Activated naive CD4-positive, alpha-beta T cell treated with anti-CD3 and anti-CD28 coated beads, Interleukin-2, amount 10 ng/mL, durations not matched to agents 7 days and 5 days (primary cell): ENCODE data around the gene FAM111B.
"Not testable (repeated sequence)": the region's sequence is repeated elsewhere in the genome, so short reads cannot be mapped to it uniquely, and the experiment has no call there.

Source experiments
- CTCF ChIA-PET: fragments of 350-600 bp; sonication (Branson Sonifier 250); formaldehyde crosslinking; loops from one replicate; lab custom pipeline; 2021; ENCODE audit warnings: antibody characterized with exemption; lab: Charles Lee
- DNase-seq: peaks from one replicate; pipeline ENCODE4 v3.0.0-alpha.2; 2020
- H3K27ac Mint-ChIP-seq: one replicate; pipeline ENCODE4 v1.8.0; 2021; ENCODE audit warnings: mild to moderate bottlenecking, moderate library complexity, mixed read lengths
- H3K27me3 Mint-ChIP-seq: one replicate; pipeline ENCODE4 v1.8.0; 2021; ENCODE audit warnings: mild to moderate bottlenecking, mixed read lengths
- H3K36me3 Mint-ChIP-seq: one replicate; pipeline ENCODE4 v1.8.0; 2021; ENCODE audit warnings: mixed read lengths
- H3K4me1 Mint-ChIP-seq: one replicate; pipeline ENCODE4 v1.8.0; 2021; ENCODE audit warnings: mixed read lengths
- H3K4me3 Mint-ChIP-seq: one replicate; pipeline ENCODE4 v1.8.0; 2021; ENCODE audit warnings: mild to moderate bottlenecking, moderate library complexity, mixed read lengths
- H3K9me3 Mint-ChIP-seq: one replicate; pipeline ENCODE4 v1.8.0; 2021; ENCODE audit warnings: mixed read lengths

The FAM111B gene

GRCh38 chr11:59088162-59088561 lies 18.9 kb upstream of the FAM111B start:
- H3K27ac Mint-ChIP-seq: no peak overlapping the region
- CTCF ChIA-PET: no interaction called here

GRCh38 chr11:59093576-59093975 lies 13.5 kb upstream of the FAM111B start:
- H3K36me3 Mint-ChIP-seq, DNase-seq, H3K4me1 Mint-ChIP-seq, H3K4me3 Mint-ChIP-seq, H3K9me3 Mint-ChIP-seq, H3K27ac Mint-ChIP-seq: not testable (repeated sequence)
- H3K27me3 Mint-ChIP-seq: peaks cover 18% of the 10 kb centered on the region
- CTCF ChIA-PET: interaction anchor here (2.1 kb wide), 1 partner anchor 65 kb away, joined by 7 read pairs; no protein-coding TSS in a partner anchor

More at GRCh38 chr11:59088162-59088561, 18.9 kb upstream of the FAM111B start:
- no peak for DNase-seq
- H3K27me3 Mint-ChIP-seq: peaks cover 13% of the 10 kb centered on the region
- H3K36me3 Mint-ChIP-seq: no peaks in the 10 kb centered on the region
- no peaks in the 10 kb centered on the region for H3K4me1 Mint-ChIP-seq
- H3K4me3 Mint-ChIP-seq: no peak overlapping the region
- H3K9me3 Mint-ChIP-seq: no peaks in the 10 kb centered on the region

DNA sequence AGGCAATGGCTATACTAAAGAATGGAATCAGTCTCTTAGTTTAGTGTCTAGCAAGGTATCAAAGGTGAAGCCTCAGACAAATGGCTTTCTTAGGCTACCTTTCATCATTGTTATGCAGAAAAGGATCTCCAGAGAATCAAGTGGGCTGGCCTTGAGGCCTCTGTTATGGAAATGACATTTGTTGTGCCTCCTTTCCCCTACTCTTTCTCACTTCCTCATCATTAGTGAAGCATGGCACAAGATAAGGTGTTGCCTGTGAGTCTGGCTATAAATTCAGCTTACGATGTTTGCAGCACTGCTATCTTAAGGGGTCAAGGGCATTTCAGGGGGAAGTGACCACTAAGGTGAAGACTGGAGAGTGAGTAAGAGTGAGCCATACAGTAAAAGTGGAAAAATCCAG lies 11.8 kb upstream of the FAM111B start:
- not testable (repeated sequence) for H3K9me3 Mint-ChIP-seq, H3K27ac Mint-ChIP-seq, DNase-seq, H3K4me3 Mint-ChIP-seq, H3K36me3 Mint-ChIP-seq, H3K4me1 Mint-ChIP-seq
- peaks cover 21% of the 10 kb centered on the region for H3K27me3 Mint-ChIP-seq
- CTCF ChIA-PET: interaction anchor here (0.8 to 3.4 kb wide), 2 partner anchors 8 to 40 kb away, joined by 4 to 30 read pairs; no protein-coding TSS in a partner anchor

- not testable (repeated sequence) for H3K27ac Mint-ChIP-seq, DNase-seq, H3K36me3 Mint-ChIP-seq, H3K4me3 Mint-ChIP-seq, H3K9me3 Mint-ChIP-seq
- CTCF ChIA-PET: interaction anchor here (0.7 to 3.4 kb wide), 4 partner anchors 11 to 62 kb away, joined by 3 to 30 read pairs (median 6); partner anchors contain the start of gene FAM111B
- peaks cover 10% of the 10 kb centered on the region for H3K4me1 Mint-ChIP-seq
- peaks cover 27% of the 10 kb centered on the region for H3K27me3 Mint-ChIP-seq
Measured at GRCh38 chr11:59095972-59096575, 11.0 kb upstream of the FAM111B start.

- CTCF ChIA-PET: interaction anchor here (0.9 to 3.4 kb wide), 8 partner anchors 10 to 73 kb away, joined by 3 to 30 read pairs (median 4); partner anchors contain the start of genes FAM111A and FAM111B
- DNase-seq: peak; percentile 82
- Mint-ChIP-seq H3K27ac (no peak overlapping the region), H3K4me1 (peaks cover 21% of the 10 kb centered on the region), H3K27me3 (peaks cover 30% of the 10 kb centered on the region), H3K9me3 (no peaks in the 10 kb centered on the region), H3K36me3 (no peaks in the 10 kb centered on the region), H3K4me3 (no peak overlapping the region)
Measured at GRCh38 chr11:59097113-59097708, 9.8 kb upstream of the FAM111B start.

- H3K9me3 Mint-ChIP-seq, H3K27ac Mint-ChIP-seq, DNase-seq, H3K4me3 Mint-ChIP-seq, H3K36me3 Mint-ChIP-seq: not testable (repeated sequence)
- CTCF ChIA-PET: interaction anchor here (0.9 to 3.4 kb wide), 7 partner anchors 9 to 72 kb away, joined by 3 to 30 read pairs (median 4); partner anchors contain the start of genes FAM111A and FAM111B
- peaks cover 32% of the 10 kb centered on the region for H3K27me3 Mint-ChIP-seq
- peaks cover 27% of the 10 kb centered on the region for H3K4me1 Mint-ChIP-seq
Measured at GRCh38 chr11:59097938-59098337, 9.1 kb upstream of the FAM111B start.

DNA sequence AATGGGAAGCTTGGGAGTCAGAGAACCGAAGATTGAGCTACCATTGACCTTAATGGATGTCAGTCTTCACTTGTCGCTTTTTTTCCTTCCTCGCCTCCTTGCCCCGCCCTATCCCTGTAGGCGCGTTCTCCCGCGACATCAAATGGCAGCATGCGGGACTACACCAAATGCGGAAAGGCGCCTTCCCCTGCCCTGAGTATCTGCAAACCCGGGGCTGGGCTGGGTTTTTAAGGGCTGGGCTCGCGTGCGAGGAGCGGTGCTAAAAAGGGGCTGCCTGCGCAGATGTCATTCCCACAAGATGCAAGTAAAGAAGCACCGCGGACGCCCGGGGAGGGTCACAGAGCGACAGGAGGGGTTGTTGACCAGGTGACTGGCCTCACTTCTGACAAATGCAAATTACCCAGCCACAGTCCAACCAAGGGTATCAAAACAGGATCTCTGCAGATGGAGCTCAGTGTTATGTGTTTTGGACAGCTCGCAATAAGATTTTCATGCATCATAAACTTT lies 4.7 kb upstream of the FAM111B start:
- H3K9me3 Mint-ChIP-seq: peaks cover 4% of the 10 kb centered on the region
- no peak overlapping the region for H3K27ac Mint-ChIP-seq
- peak; percentile 76 for DNase-seq
- CTCF ChIA-PET: interaction anchor here (0.6 to 1.8 kb wide), 5 partner anchors 12 to 75 kb away, joined by 3 to 5 read pairs (median 3); no protein-coding TSS in a partner anchor
- H3K4me1 Mint-ChIP-seq: peaks cover 49% of the 10 kb centered on the region
- peaks cover 40% of the 10 kb centered on the region for H3K27me3 Mint-ChIP-seq
- peaks cover 11% of the 10 kb centered on the region for H3K36me3 Mint-ChIP-seq
- peak overlapping the region; percentile 63 for H3K4me3 Mint-ChIP-seq

GRCh38 chr11:59107721-59108120 lies 684 bp downstream of the FAM111B start:
- H3K9me3 Mint-ChIP-seq: not testable (repeated sequence)
- H3K27me3 Mint-ChIP-seq: peaks cover 13% of the 10 kb centered on the region
- CTCF ChIA-PET: interaction anchor here (1.0 to 3.9 kb wide), 6 partner anchors 11 to 51 kb away, joined by 3 to 28 read pairs (median 6); partner anchors contain the start of gene FAM111A
- peaks cover 72% of the 10 kb centered on the region for H3K4me1 Mint-ChIP-seq
- peak overlapping the region; percentile 94 for H3K4me3 Mint-ChIP-seq
- peak overlapping the region; percentile 90 for H3K27ac Mint-ChIP-seq
- H3K36me3 Mint-ChIP-seq: peaks cover 48% of the 10 kb centered on the region
- DNase-seq: peak; percentile 55

- peaks cover 13% of the 10 kb centered on the region for H3K9me3 Mint-ChIP-seq
- no peak for DNase-seq
- H3K4me1 Mint-ChIP-seq: peaks cover 49% of the 10 kb centered on the region
- no peaks in the 10 kb centered on the region for H3K27me3 Mint-ChIP-seq
- no peak overlapping the region for H3K4me3 Mint-ChIP-seq
- no peak overlapping the region for H3K27ac Mint-ChIP-seq
- CTCF ChIA-PET: no interaction called here
- H3K36me3 Mint-ChIP-seq: peaks cover 85% of the 10 kb centered on the region
Measured at GRCh38 chr11:59112494-59112893, 5.5 kb downstream of the FAM111B start.

- peaks cover 29% of the 10 kb centered on the region for H3K9me3 Mint-ChIP-seq
- DNase-seq: no peak
- no peak overlapping the region for H3K27ac Mint-ChIP-seq
- CTCF ChIA-PET: interaction anchor here (1.3 kb wide), 1 partner anchor 21 kb away, joined by 5 read pairs; no protein-coding TSS in a partner anchor
- H3K27me3 Mint-ChIP-seq: no peaks in the 10 kb centered on the region
- peaks cover 92% of the 10 kb centered on the region for H3K36me3 Mint-ChIP-seq
- H3K4me3 Mint-ChIP-seq: no peak overlapping the region
- H3K4me1 Mint-ChIP-seq: peaks cover 31% of the 10 kb centered on the region
Measured at GRCh38 chr11:59114344-59114743, 7.3 kb downstream of the FAM111B start.

DNA sequence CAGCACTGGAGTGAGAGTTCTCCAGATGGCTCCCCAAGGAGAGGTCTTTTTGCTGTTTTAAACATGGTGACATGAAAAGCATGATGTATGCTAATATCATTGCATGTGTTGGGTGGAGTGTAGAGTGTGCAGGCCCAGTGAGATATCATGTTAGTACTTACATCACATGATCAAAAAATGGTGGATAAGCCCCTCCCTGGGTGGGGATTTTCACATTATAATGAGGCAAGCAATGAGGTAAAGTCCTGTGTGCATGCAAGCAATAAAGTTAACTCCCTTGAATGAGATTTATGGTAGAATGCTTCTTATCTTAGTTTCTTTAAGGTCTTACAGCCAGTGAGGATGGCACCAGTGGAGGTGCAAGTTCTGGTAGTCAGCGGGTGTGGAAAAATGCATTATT lies 8.5 kb downstream of the FAM111B start:
- peaks cover 90% of the 10 kb centered on the region for H3K36me3 Mint-ChIP-seq
- H3K27ac Mint-ChIP-seq: no peak overlapping the region
- H3K27me3 Mint-ChIP-seq: no peaks in the 10 kb centered on the region
- no peak overlapping the region for H3K4me3 Mint-ChIP-seq
- CTCF ChIA-PET: no interaction called here
- H3K9me3 Mint-ChIP-seq: peaks cover 29% of the 10 kb centered on the region
- H3K4me1 Mint-ChIP-seq: peaks cover 20% of the 10 kb centered on the region
- DNase-seq: no peak

DNA sequence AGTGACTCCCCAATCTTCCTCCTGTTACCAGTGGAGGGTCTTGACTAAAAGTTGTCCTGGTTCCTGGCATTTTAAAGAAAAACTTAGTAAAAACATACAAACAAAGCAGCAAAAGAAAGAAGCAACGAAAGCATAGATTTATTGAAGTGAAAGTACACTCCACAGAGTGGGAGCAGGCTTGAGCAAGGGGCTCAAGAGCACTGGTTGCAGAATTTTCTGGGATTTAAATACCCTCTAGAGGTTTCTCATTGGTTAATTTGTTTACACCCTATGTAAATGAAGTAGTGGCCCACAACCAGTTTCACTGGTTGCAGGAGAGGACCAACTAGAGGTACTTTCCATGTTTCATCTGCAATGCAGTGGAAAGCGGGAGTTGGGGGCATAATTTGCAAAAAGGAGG lies 10.7 kb downstream of the FAM111B start:
- DNase-seq: no peak
- Mint-ChIP-seq H3K4me3 (no peak overlapping the region), H3K27ac (no peak overlapping the region), H3K9me3 (peaks cover 29% of the 10 kb centered on the region), H3K4me1 (peaks cover 5% of the 10 kb centered on the region), H3K36me3 (peaks cover 86% of the 10 kb centered on the region), H3K27me3 (no peaks in the 10 kb centered on the region)
- CTCF ChIA-PET: no interaction called here

DNA sequence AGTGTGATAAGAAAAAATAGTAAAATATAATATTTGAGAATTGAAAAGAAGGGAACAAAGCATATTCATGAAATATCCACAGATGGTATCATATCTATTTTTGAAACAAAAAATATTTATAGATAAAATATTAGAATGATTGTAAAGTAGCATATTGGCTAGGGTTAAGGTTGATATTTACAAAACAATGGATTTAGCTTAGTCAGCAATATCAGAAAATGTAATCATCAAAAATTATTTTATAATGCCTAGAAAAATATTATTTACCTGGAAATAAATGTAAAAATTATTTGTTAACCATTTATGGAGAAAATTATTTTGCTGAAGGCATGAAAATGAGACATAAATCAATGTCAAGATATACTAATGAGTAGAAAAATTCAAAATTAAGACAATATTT lies 12.8 kb downstream of the FAM111B start:
- Mint-ChIP-seq H3K9me3 (peaks cover 40% of the 10 kb centered on the region), H3K4me1 (no peaks in the 10 kb centered on the region), H3K4me3 (no peak overlapping the region), H3K27me3 (no peaks in the 10 kb centered on the region), H3K27ac (no peak overlapping the region), H3K36me3 (peaks cover 82% of the 10 kb centered on the region)
- DNase-seq: no peak
- CTCF ChIA-PET: interaction anchor here (1.7 kb wide), 1 partner anchor 13 kb away, joined by 3 read pairs; no protein-coding TSS in a partner anchor
